IPS-11a (cell line): Measurements from ENCODE around the gene PHACTR1.
A peak's percentile ranks its signal among the peaks of the same experiment; 100 is the strongest.
"Not testable (repeated sequence)": the region's sequence is repeated elsewhere in the genome, so short reads cannot be mapped to it uniquely, and the experiment has no call there.

Experiments used
- H3K4me3 ChIP-seq: one replicate; pipeline ENCODE4 v1.5.1; 2013; ENCODE audit warnings: low read depth, low read length, control low read depth

PHACTR1 gene

GRCh38 chr6:12716298-12716916, at the start of gene PHACTR1:
TSS of gene PHACTR1 (plus strand) at chr6:12716767.
- H3K4me3 ChIP-seq, result no peak within 1 kb of the TSS

GRCh38 chr6:12666886-12667285, 49.7 kb upstream of the PHACTR1 start:
- H3K4me3 ChIP-seq, result no peak overlapping the region

GRCh38 chr6:12675931-12676330, 40.6 kb upstream of the PHACTR1 start:
- no peak overlapping the region for H3K4me3 ChIP-seq

- no peak overlapping the region for H3K4me3 ChIP-seq
These were observed 37.2 kb upstream of the PHACTR1 start for GRCh38 chr6:12679341-12679740.

DNA sequence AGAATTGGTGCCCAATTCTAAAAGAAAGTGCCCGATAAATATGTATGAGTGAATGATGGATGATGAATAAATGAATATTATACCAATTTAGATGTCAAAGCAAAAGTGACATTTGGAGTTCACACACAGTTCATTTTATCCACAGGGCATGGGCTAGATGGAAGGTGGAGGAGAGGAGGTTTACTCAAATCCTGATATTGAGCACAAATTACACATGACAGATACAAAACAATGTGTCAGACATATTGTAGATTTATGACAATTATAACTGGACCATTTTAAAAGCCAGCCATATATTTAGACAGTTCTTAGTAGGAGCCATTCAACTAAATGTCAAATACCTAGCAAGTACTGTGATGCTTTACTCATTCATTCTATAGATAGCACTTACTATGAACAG, 23.4 kb upstream of the PHACTR1 start:
- H3K4me3 ChIP-seq, result no peak overlapping the region

DNA sequence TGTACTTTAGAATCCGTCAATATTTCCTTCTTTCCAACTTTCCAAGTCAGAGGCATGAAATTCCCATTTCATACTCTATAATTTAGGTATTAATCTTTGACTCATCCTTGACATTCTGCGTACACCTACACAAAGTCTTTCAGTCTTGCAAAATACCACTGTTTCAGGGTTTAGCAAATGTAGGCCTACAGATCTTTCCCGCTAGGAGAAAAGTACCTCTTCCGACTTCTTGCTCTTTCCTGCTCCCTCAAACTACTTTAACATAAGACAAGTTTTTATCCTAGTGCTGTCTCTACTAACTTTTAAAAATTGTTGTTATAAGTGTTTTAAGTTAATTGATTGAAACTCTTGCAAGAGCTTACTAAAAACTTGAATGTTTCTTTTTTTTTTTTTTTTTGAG, 18.3 kb upstream of the PHACTR1 start:
- no peak overlapping the region for H3K4me3 ChIP-seq

GRCh38 chr6:12704946-12705345, 11.6 kb upstream of the PHACTR1 start:
- H3K4me3 ChIP-seq, result no peak overlapping the region

DNA sequence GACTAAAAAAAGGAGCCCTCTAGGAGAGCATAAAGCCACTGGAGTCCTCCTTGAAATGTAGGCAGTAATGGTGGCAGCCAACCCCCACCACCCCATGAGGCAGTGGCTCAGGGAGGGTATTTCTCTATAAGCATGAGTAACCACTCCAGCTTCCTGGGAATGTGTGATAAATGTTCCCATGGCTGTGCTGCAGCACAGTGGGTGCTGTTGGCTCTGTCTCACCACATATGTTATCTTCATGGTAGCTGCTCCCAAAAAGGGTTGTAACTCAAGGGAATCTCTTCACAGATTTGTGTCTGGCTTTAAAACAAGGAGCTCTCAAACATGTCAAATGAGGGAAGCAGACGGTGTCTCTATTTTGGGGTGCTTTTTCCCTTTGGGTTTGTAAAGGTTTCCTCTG, 7.5 kb upstream of the PHACTR1 start:
- no peak overlapping the region for H3K4me3 ChIP-seq

- H3K4me3 ChIP-seq, result no peak overlapping the region
These were observed 6.9 kb upstream of the PHACTR1 start for GRCh38 chr6:12709556-12710232.

DNA sequence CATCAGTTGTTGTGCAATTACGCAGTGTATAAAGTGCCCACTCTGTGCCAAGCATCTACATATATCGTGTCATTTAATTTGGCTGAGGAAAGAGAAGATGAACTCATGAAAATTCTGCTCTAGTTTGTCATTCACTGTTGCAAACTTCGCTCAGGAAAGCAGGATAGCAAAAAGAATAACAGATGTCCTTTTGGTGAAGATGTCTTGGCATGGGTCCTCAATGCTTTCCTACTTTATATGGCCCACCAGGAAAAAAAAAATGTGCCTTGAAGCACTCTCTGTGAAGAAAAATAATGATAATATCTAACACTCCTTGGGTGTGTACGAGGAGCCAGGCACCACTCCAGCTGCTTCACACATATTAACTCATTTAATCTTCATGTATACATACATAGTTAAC, 5.6 kb upstream of the PHACTR1 start:
- no peak overlapping the region for H3K4me3 ChIP-seq

DNA sequence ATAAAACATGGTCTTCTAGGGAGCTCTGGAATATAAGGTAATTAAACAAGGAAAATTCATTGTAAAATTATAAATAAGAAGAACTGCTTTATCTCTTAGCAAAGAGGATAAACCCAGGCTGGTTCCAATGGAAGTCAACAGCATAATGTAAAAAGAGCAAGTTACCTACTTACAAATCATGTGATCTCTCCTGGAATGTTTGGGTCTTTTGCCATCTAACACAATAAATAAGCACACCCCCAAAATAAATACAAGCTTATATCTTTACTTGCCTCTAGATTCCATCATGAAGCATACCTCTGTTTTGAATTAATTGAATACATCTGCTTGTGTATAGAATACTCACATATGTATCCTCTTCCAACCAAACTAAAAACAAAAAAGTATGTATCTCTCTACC, 2.5 kb upstream of the PHACTR1 start:
- H3K4me3 ChIP-seq, result no peak overlapping the region

- no peak overlapping the region for H3K4me3 ChIP-seq
These were observed 1.1 kb upstream of the PHACTR1 start for GRCh38 chr6:12715437-12715836.

DNA sequence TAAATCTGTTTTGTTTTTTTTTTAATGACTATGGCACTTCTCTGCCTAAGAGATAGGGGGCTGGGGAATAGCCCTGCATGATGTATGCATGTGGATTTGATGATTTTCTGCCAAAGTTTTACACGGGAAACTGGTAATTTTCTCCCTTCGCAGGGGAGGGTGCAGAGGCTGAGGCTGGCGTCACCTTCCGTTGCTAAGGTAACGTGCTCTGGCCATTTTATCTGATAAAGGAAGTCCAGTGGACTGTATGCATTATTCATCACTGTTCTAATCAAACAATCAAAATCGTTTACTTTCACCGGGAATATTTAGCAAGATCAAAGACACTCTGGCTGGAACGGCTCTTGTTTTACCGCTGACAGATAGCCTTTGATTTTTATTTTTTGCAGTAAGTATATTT, 789 bp downstream of the PHACTR1 start:
- H3K4me3 ChIP-seq, result no peak overlapping the region

GRCh38 chr6:12718015-12718414, 1.4 kb downstream of the PHACTR1 start:
- no peak overlapping the region for H3K4me3 ChIP-seq

GRCh38 chr6:12719017-12719416, 2.5 kb downstream of the PHACTR1 start:
- no peak overlapping the region for H3K4me3 ChIP-seq

- no peak overlapping the region for H3K4me3 ChIP-seq
These were observed 3.7 kb downstream of the PHACTR1 start for GRCh38 chr6:12720310-12720709.

- H3K4me3 ChIP-seq, result no peak overlapping the region
These were observed 8.7 kb downstream of the PHACTR1 start for GRCh38 chr6:12725263-12725662.

DNA sequence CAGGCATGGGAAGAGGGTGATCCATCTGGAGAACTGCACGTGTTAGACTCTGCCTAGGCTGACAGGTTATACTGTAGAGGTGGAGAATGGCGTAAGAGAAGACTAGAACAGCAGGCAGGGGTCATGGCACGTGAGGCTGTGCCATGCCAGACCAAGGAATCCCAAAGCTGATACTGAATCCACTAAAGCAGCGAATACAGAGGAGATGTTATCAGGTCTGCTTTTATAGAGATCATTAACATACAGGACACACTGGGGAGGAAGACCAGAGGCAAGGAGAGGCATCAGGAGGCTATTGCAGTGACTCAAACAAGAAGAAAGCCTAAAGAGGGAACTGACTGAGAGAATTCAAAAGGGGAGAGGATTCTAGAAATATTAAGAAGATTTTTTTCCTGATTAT, 12.9 kb downstream of the PHACTR1 start:
- no peak overlapping the region for H3K4me3 ChIP-seq

GRCh38 chr6:12730809-12731208, 14.2 kb downstream of the PHACTR1 start:
- not testable (repeated sequence) for H3K4me3 ChIP-seq

GRCh38 chr6:12733876-12734275, 17.3 kb downstream of the PHACTR1 start:
- no peak overlapping the region for H3K4me3 ChIP-seq

- H3K4me3 ChIP-seq, result no peak overlapping the region
These were observed 19.2 kb downstream of the PHACTR1 start for GRCh38 chr6:12735786-12736185.

GRCh38 chr6:12748411-12748810, 31.8 kb downstream of the PHACTR1 start:
- peak overlapping the region; percentile 81 for H3K4me3 ChIP-seq
